HUES48 (cell line): ENCODE results near the gene THOP1.

Experiments used
- H3K27ac ChIP-seq: one replicate; pipeline ENCODE4 v1.7.0; 2013; ENCODE audit warnings: low read depth, low read length, inconsistent platforms
- H3K27me3 ChIP-seq: 2 replicates; pipeline ENCODE4 v1.6.1; 2013; ENCODE audit warnings: mild to moderate bottlenecking, low read length; ENCODE audit not compliant: control insufficient read depth, insufficient read depth
- H3K36me3 ChIP-seq: 2 replicates; pipeline ENCODE4 v1.6.1; 2013; ENCODE audit warnings: low read length; ENCODE audit not compliant: control insufficient read depth, insufficient read depth
- H3K4me1 ChIP-seq: 2 replicates; pipeline ENCODE4 v1.6.1; 2013; ENCODE audit warnings: mild to moderate bottlenecking, low read length; ENCODE audit not compliant: control insufficient read depth, insufficient read depth
- H3K4me3 ChIP-seq: 2 replicates; pipeline ENCODE4 v1.5.1; 2013; ENCODE audit warnings: mild to moderate bottlenecking, low read depth, low read length
- H3K9ac ChIP-seq: 2 replicates; pipeline ENCODE4 v1.6.1; 2013; ENCODE audit warnings: mild to moderate bottlenecking, low read depth, low read length, moderate library complexity
- H3K9me3 ChIP-seq: 2 replicates; pipeline ENCODE4 v1.6.1; 2013; ENCODE audit warnings: low read length; ENCODE audit not compliant: control insufficient read depth, insufficient read depth

Gene THOP1

DNA sequence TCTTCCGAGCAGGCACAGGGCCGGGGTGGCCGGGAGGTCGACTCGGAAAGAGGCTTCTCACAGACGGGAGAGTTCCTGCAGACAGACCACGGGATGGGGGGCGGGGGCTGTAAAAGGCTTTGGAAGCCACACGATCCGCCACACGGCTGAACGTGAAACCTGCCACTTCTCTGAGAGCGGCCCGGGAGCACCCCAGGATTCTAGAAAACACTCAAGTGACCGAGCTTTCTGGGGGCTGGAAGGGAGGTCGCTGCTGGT lies 29.9 kb upstream of the THOP1 start:
- H3K27ac ChIP-seq: no peak overlapping the region
- H3K4me3 ChIP-seq: no peak overlapping the region
- H3K36me3 ChIP-seq: peaks cover 69% of the 10 kb centered on the region
- H3K4me1 ChIP-seq: no peaks in the 10 kb centered on the region
- H3K9me3 ChIP-seq: no peaks in the 10 kb centered on the region
- no peak overlapping the region for H3K9ac ChIP-seq
- H3K27me3 ChIP-seq: no peaks in the 10 kb centered on the region

GRCh38 chr19:2755811-2756210 lies 29.5 kb upstream of the THOP1 start:
- H3K36me3 ChIP-seq: peaks cover 73% of the 10 kb centered on the region

DNA sequence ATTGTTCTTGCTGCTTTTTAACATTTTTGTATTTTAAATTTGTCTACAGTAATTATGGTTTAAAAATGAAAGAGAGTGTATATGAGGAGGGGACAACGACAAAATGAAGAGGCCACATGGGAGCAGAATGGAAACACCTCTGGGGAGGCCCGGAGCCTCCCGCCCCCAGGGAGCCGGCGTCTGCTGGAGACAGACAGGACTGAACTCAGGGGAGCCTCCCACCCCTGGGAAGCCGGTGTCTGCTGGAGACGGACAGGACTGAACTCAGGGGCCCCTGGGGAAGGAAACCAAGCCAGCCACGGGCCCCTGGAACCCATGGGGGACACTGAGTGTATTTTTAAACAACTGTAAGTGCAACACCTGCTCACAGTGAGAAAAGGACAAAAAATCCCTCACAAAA lies 28.8 kb upstream of the THOP1 start:
- H3K9me3 ChIP-seq: no peaks in the 10 kb centered on the region
- no peak overlapping the region for H3K9ac ChIP-seq
- H3K4me1 ChIP-seq: no peaks in the 10 kb centered on the region
- no peak overlapping the region for H3K4me3 ChIP-seq
- H3K27ac ChIP-seq: no peak overlapping the region
- no peaks in the 10 kb centered on the region for H3K27me3 ChIP-seq
- peaks cover 80% of the 10 kb centered on the region for H3K36me3 ChIP-seq

More at GRCh38 chr19:2755811-2756210, 29.5 kb upstream of the THOP1 start:
- no peak overlapping the region for H3K9ac ChIP-seq
- no peaks in the 10 kb centered on the region for H3K4me1 ChIP-seq
- H3K9me3 ChIP-seq: no peaks in the 10 kb centered on the region
- no peak overlapping the region for H3K4me3 ChIP-seq
- no peaks in the 10 kb centered on the region for H3K27me3 ChIP-seq
- no peak overlapping the region for H3K27ac ChIP-seq

- Histone ChIP-seq H3K9me3 (no peaks in the 10 kb centered on the region), H3K27ac (no peak overlapping the region), H3K4me1 (no peaks in the 10 kb centered on the region), H3K9ac (no peak overlapping the region), H3K27me3 (no peaks in the 10 kb centered on the region), H3K36me3 (peaks cover 84% of the 10 kb centered on the region), H3K4me3 (no peak overlapping the region)
These were observed 28.1 kb upstream of the THOP1 start for GRCh38 chr19:2756921-2757881.

GRCh38 chr19:2758601-2759313 lies 26.5 kb upstream of the THOP1 start:
- no peaks in the 10 kb centered on the region for H3K4me1 ChIP-seq
- H3K9me3 ChIP-seq: no peaks in the 10 kb centered on the region
- H3K36me3 ChIP-seq: peaks cover 90% of the 10 kb centered on the region
- no peak overlapping the region for H3K27ac ChIP-seq
- no peaks in the 10 kb centered on the region for H3K27me3 ChIP-seq
- H3K9ac ChIP-seq: no peak overlapping the region
- no peak overlapping the region for H3K4me3 ChIP-seq

- H3K27me3 ChIP-seq: no peaks in the 10 kb centered on the region
- peaks cover 90% of the 10 kb centered on the region for H3K36me3 ChIP-seq
- H3K9ac ChIP-seq: no peak overlapping the region
- H3K27ac ChIP-seq: no peak overlapping the region
- no peak overlapping the region for H3K4me3 ChIP-seq
- no peaks in the 10 kb centered on the region for H3K9me3 ChIP-seq
- no peaks in the 10 kb centered on the region for H3K4me1 ChIP-seq
These were observed 25.9 kb upstream of the THOP1 start for GRCh38 chr19:2759362-2759761.

DNA sequence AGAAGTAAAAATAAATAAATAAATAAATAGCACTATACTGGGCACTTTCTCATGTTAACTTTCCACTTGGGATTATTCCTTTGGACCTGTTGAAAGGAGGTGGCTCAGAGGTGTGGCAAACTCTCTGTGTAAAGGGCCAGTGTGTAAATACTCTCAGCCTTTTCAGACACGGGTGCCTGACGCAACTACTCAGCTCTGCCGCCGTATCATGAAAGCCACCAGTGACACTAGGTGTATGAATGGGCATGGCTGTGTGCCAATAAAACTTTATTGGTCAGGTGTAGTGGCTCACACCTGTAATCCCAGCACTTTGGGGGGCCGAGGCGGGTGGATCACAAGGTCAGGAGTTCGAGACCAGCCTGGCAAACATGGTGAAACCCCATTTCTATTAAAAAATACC lies 25.3 kb upstream of the THOP1 start:
- Histone ChIP-seq H3K4me3 (no peak overlapping the region), H3K36me3 (peaks cover 90% of the 10 kb centered on the region), H3K9ac (no peak overlapping the region)

GRCh38 chr19:2761309-2761677 lies 24.0 kb upstream of the THOP1 start:
- no peak overlapping the region for H3K27ac ChIP-seq
- H3K9me3 ChIP-seq: no peaks in the 10 kb centered on the region
- H3K4me3 ChIP-seq: no peak overlapping the region
- H3K9ac ChIP-seq: no peak overlapping the region
- H3K27me3 ChIP-seq: no peaks in the 10 kb centered on the region
- H3K4me1 ChIP-seq: no peaks in the 10 kb centered on the region
- peaks cover 91% of the 10 kb centered on the region for H3K36me3 ChIP-seq

More for the DNA sequence above, 25.3 kb upstream of the THOP1 start:
- H3K27me3 ChIP-seq: no peaks in the 10 kb centered on the region
- no peaks in the 10 kb centered on the region for H3K9me3 ChIP-seq
- no peaks in the 10 kb centered on the region for H3K4me1 ChIP-seq
- no peak overlapping the region for H3K27ac ChIP-seq

DNA sequence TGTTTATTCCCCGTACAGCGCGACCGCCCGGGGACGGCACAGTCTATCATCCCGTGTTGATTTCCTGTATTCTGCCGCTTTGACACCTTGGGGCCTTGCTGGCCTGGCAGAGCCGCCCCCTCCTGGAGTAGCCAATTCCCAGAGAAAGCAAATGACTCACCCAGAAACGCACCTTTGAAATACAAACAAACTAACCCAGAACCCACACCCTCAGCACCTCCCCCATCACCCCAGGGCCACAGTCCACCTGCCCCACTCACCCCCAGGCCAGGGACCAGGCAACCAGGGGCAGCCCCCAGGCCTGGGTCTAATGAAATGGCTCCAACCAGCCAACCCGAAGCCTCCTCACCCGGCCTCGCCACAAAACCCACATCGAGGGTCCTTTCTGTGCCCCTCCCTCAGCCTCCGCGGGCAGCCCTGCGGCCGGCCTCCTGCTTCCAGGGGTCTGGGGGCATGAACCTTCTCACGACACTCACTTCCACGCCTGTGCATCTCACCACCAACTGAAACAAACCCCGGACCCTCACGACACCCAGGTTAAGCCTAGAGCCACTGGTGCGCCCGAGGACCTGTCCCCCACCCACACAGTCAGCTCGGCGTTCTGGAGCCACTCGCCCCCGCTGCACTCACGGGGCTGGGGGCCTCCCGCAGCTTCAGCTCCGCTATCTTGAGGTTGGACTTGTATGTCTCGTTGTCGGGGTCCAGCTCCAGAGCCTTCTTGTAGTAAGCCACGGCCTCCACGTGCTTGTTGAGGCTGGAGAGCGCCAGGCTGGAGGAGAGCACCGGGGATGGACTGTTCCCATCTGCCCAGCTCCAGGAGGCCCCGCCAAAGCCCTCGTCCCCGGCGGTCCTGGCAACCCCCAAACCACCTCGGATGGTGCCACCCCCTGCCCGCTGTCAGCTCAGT lies 23.2 kb upstream of the THOP1 start:
- Histone ChIP-seq H3K27me3 (no peaks in the 10 kb centered on the region), H3K4me1 (no peaks in the 10 kb centered on the region), H3K9ac (no peak overlapping the region), H3K27ac (no peak overlapping the region), H3K36me3 (peaks cover 91% of the 10 kb centered on the region), H3K4me3 (no peak overlapping the region), H3K9me3 (no peaks in the 10 kb centered on the region)

DNA sequence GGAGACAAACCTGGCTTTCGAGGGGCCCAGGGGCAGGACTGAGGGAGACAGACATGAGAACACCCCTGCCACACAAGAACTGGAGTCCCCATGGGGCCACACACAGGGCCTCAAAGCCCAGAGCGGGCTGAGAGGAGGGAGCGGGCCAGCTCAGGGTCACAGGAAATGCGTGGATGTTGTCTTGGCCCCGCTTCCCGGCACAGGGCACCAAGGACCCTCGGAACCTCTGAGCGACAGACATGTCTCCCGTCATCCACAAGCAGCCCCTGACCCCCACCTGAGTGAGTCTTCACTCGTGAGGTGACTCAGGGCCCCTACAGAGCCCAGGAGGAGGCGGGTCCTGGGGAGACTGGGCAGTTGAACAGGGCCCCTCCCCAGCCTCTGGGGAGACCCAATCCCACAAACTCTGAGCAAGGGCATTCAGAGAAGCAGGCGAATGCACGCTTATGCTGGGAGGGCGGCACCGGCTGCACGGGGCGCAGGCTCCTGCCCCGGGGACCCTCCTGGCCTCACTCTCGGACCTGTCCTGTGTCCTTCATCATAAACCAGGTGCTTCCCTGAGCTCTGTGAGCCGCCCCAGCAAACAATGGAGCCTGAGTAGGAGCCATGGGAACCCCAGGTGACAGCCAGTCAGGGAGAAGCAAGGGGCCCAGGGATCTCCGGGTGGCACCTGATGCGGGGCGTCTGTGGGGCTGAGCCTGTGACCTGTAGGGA lies 22.4 kb upstream of the THOP1 start:
- Histone ChIP-seq H3K4me3 (no peak overlapping the region), H3K27me3 (no peaks in the 10 kb centered on the region), H3K9me3 (no peaks in the 10 kb centered on the region), H3K27ac (no peak overlapping the region), H3K36me3 (peaks cover 90% of the 10 kb centered on the region), H3K4me1 (no peaks in the 10 kb centered on the region), H3K9ac (no peak overlapping the region)
